ENCODE measurements around the gene PDS5B.
"Not testable (repeated sequence)": the region's sequence is repeated elsewhere in the genome, so short reads cannot be mapped to it uniquely, and the experiment has no call there.

The PDS5B gene

GRCh38 chr13:32821149-32821688 lies 235.0 kb downstream of the PDS5B start:
- DNase-seq, result no peak

DNA sequence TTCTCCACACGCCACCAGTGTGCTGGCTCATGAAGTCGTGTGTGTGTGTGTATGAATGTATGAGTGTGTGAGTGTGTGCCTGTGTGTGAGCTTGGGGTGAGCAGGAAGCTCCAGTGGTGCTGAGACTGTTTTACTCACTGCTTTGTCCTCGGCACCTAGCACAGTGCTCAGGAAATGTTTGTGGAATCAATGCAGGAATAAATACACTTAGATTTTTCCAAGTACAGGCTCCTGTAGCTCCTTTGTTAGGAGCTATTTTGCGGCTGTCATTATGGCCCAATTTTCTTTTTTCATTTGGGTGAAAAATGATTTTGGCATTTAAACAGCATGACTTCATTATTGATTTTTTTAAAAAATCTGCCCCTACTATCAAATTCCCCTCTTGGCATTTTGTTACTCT lies 236.5 kb downstream of the PDS5B start:
- no peak for DNase-seq

- no peak for DNase-seq
These were observed 237.3 kb downstream of the PDS5B start for GRCh38 chr13:32823597-32823996.

DNA sequence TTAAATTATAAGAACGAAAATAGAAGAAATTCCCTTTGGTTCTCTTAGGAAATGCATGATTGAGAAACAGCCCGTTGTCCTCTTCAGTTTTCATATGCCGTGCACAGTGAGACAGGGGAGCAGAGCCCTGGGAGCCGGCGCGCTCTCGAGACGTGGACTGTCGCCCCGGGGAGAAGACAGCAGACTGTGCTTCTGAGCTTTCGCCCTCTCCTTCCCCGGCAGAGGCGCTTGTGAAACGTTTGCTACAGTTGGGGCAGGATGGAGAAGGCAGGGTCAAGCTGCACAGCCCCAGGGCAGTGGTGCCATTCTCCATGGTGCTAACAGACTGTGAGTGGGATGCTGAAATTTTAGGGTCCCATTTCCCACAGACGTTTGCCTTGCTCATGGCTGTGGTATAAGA lies 237.8 kb downstream of the PDS5B start:
- no peak for DNase-seq

GRCh38 chr13:32824675-32825074 lies 238.4 kb downstream of the PDS5B start:
- no peak for DNase-seq

GRCh38 chr13:32825481-32825880 lies 239.2 kb downstream of the PDS5B start:
- no peak for DNase-seq

- not testable (repeated sequence) for DNase-seq
These were observed 240.1 kb downstream of the PDS5B start for GRCh38 chr13:32826372-32826771.

Data from NCI-H1436 treated with DMSO at 0.1 percent for 48 hours (cell line).